HEK293 (cell line): ENCODE measurements around the gene AK5.

Experiments used
- CTCF ChIA-PET: fragments of 350-600 bp; formaldehyde crosslinking; extraction: SDS; loops from one replicate; lab custom pipeline; 2021; ENCODE audit warnings: antibody characterized with exemption; lab: Yijun Ruan, JAX
- POLR2A ChIA-PET: fragments of 300-600 bp; formaldehyde crosslinking; extraction: SDS; loops from one replicate; lab custom pipeline; 2020; ENCODE audit warnings: antibody characterized with exemption, inconsistent platforms; lab: Yijun Ruan, JAX
- H3K27ac ChIP-seq: fragments of 200-500 bp; sonication (Bioruptor generic); 2 replicates; pipeline ENCODE4 v1.5.1; 2014; ENCODE audit warnings: low read depth, low read length, control low read depth, inconsistent platforms; ENCODE audit errors: extremely low read depth
- H3K36me3 ChIP-seq, 2 experiments: fragments of 200-500 bp in 1 of 2; sonication (Bioruptor generic) in 1 of 2; 1 replicate in 1 of 2; 2 replicates in 1 of 2; pipeline ENCODE4 v1.5.1; 2014 to 2017; ENCODE audit warnings: inconsistent platforms in 2 of 2, low read length in 2 of 2; ENCODE audit not compliant: control insufficient read depth in 2 of 2, insufficient read depth in 1 of 2
- H3K4me1 ChIP-seq: fragments of 200-500 bp; sonication (Bioruptor generic); 2 replicates; pipeline ENCODE4 v1.5.1; 2014; ENCODE audit warnings: mild to moderate bottlenecking, low read length, inconsistent platforms; ENCODE audit not compliant: control insufficient read depth, insufficient read depth
- H3K4me3 ChIP-seq: 2 replicates; pipeline ENCODE4 v1.5.1; 2011; ENCODE audit warnings: low read depth, mild to moderate bottlenecking, control low read depth, low read length, moderate library complexity
- H3K9me3 ChIP-seq: fragments of 200-500 bp; sonication (Bioruptor generic); 2 replicates; pipeline ENCODE4 v1.5.1; 2014; ENCODE audit warnings: low read depth, low read length, inconsistent platforms; ENCODE audit not compliant: control insufficient read depth, insufficient read depth
- EGR2 ChIP-seq: fragments of 450-650 bp; formaldehyde crosslinking; IDR thresholded peaks from 2 replicates; pipeline ENCODE4 v1.5.1; 2016; ENCODE audit warnings: low read depth, missing biosample characterization, missing genetic modification characterization
- OSR2 ChIP-seq: fragments of 450-650 bp; formaldehyde crosslinking; IDR thresholded peaks from 2 replicates; pipeline ENCODE4 v1.5.1; 2016; ENCODE audit warnings: missing biosample characterization, missing genetic modification characterization
- RBAK ChIP-seq: fragments of 450-650 bp; formaldehyde crosslinking; IDR thresholded peaks from 2 replicates; pipeline ENCODE4 v1.5.1; 2016; ENCODE audit warnings: missing biosample characterization, missing genetic modification characterization
- SCRT1 ChIP-seq: fragments of 450-650 bp; formaldehyde crosslinking; IDR thresholded peaks from 2 replicates; pipeline ENCODE4 v1.5.1; 2016; ENCODE audit warnings: missing biosample characterization, missing genetic modification characterization, borderline replicate concordance
- ZBTB1 ChIP-seq: fragments of 450-650 bp; formaldehyde crosslinking; IDR thresholded peaks from 2 replicates; pipeline ENCODE4 v1.5.1; 2016; ENCODE audit warnings: missing biosample characterization, missing genetic modification characterization
- ZFHX2 ChIP-seq: fragments of 450-650 bp; formaldehyde crosslinking; conservative IDR thresholded peaks from 2 replicates; pipeline ENCODE4 v1.5.1; 2016; ENCODE audit warnings: missing biosample characterization, missing genetic modification characterization
- ZFP41 ChIP-seq: fragments of 450-650 bp; formaldehyde crosslinking; IDR thresholded peaks from 2 replicates; pipeline ENCODE4 v1.5.1; 2016; ENCODE audit warnings: missing biosample characterization, missing genetic modification characterization, borderline replicate concordance
- ZFP69B ChIP-seq: fragments of 450-650 bp; formaldehyde crosslinking; IDR thresholded peaks from 2 replicates; pipeline ENCODE4 v1.5.1; 2016; ENCODE audit warnings: missing biosample characterization, missing genetic modification characterization
- ZNF16 ChIP-seq: fragments of 450-650 bp; formaldehyde crosslinking; IDR thresholded peaks from 2 replicates; pipeline ENCODE4 v1.5.1; 2016; ENCODE audit warnings: low read depth, missing biosample characterization, missing genetic modification characterization
- ZNF221 ChIP-seq: fragments of 450-650 bp; formaldehyde crosslinking; IDR thresholded peaks from 2 replicates; pipeline ENCODE4 v1.5.1; 2017; ENCODE audit warnings: missing biosample characterization, missing genetic modification characterization, borderline replicate concordance
- ZNF266 ChIP-seq: fragments of 450-650 bp; formaldehyde crosslinking; IDR thresholded peaks from 2 replicates; pipeline ENCODE4 v1.5.1; 2016; ENCODE audit warnings: missing biosample characterization, missing genetic modification characterization, low read depth
- ZNF354C ChIP-seq: fragments of 450-650 bp; formaldehyde crosslinking; IDR thresholded peaks from 2 replicates; pipeline ENCODE4 v1.5.1; 2016; ENCODE audit warnings: missing biosample characterization, missing genetic modification characterization, low read depth, borderline replicate concordance
- ZNF391 ChIP-seq: fragments of 450-650 bp; formaldehyde crosslinking; IDR thresholded peaks from 2 replicates; pipeline ENCODE4 v1.5.1; 2016; ENCODE audit warnings: low read depth, missing biosample characterization, missing genetic modification characterization, borderline replicate concordance
- ZNF510 ChIP-seq: fragments of 450-650 bp; formaldehyde crosslinking; IDR thresholded peaks from 2 replicates; pipeline ENCODE4 v1.5.1; 2018; ENCODE audit warnings: mild to moderate bottlenecking, missing genetic modification characterization, missing biosample characterization; ENCODE audit not compliant: insufficient replicate concordance
- ZNF530 ChIP-seq: fragments of 450-650 bp; formaldehyde crosslinking; IDR thresholded peaks from 2 replicates; pipeline ENCODE4 v1.5.1; 2016; ENCODE audit warnings: low read depth, missing biosample characterization, missing genetic modification characterization
- ZNF549 ChIP-seq: fragments of 450-650 bp; IDR thresholded peaks from 2 replicates; pipeline ENCODE4 v1.5.1; 2018; ENCODE audit warnings: missing biosample characterization, missing genetic modification characterization, mild to moderate bottlenecking, inconsistent platforms, moderate library complexity
- ZNF561 ChIP-seq: fragments of 450-650 bp; IDR thresholded peaks from 2 replicates; pipeline ENCODE4 v1.5.1; 2018; ENCODE audit warnings: missing biosample characterization, missing genetic modification characterization, borderline replicate concordance
- ZNF664 ChIP-seq: fragments of 450-650 bp; formaldehyde crosslinking; IDR thresholded peaks from 2 replicates; pipeline ENCODE4 v1.5.1; 2016; ENCODE audit warnings: missing biosample characterization, missing genetic modification characterization
- ZNF701 ChIP-seq: fragments of 450-650 bp; formaldehyde crosslinking; IDR thresholded peaks from 2 replicates; pipeline ENCODE4 v1.5.1; 2016; ENCODE audit warnings: missing biosample characterization, missing genetic modification characterization
- ZNF777 ChIP-seq: fragments of 450-650 bp; formaldehyde crosslinking; IDR thresholded peaks from 2 replicates; pipeline ENCODE4 v1.5.1; 2017; ENCODE audit warnings: missing biosample characterization, missing genetic modification characterization, borderline replicate concordance
- ZNF843 ChIP-seq: fragments of 450-650 bp; formaldehyde crosslinking; IDR thresholded peaks from 2 replicates; pipeline ENCODE4 v1.5.1; 2016; ENCODE audit warnings: missing biosample characterization, missing genetic modification characterization
- ZSCAN16 ChIP-seq: fragments of 450-650 bp; formaldehyde crosslinking; IDR thresholded peaks from 2 replicates; pipeline ENCODE4 v1.5.1; 2016; ENCODE audit warnings: missing biosample characterization, missing genetic modification characterization
- TF ChIP-seq, protein P1 (sequence below): fragments of 450-650 bp; formaldehyde crosslinking; IDR thresholded peaks from 2 replicates; pipeline ENCODE4 v1.5.1; 2016; ENCODE audit warnings: missing biosample characterization, missing genetic modification characterization
- TF ChIP-seq, protein P2 (sequence below): fragments of 450-650 bp; formaldehyde crosslinking; IDR thresholded peaks from 2 replicates; pipeline ENCODE4 v1.5.1; 2017; ENCODE audit warnings: missing biosample characterization, missing genetic modification characterization

Gene AK5

DNA sequence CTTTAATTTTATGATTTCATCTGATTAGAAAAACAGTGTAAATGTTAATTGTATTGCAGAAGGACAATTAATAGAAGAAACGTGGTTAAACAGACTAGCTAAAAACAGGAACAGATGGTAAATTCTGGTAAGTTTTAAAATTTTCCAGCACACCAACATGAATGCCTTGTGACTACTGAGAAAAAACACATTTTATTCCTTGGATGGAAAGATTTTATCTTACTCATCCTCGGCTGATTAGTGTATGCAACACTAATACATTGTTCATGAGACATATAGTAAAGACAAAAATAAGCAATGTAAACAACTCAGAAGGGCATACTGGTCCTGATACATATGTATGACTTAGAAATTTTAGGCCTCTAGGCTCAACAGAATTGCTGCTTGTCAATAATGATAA is 4.9 kb upstream of the AK5 start (continued):
- TF ChIP-seq ZNF16 (tag by site-specific recombination) (no peak), SCRT1 (no peak), ZNF549 (tag by site-specific recombination) (no peak), OSR2 (tag by site-specific recombination) (no peak), ZNF510 (tag by site-specific recombination) (no peak)

DNA sequence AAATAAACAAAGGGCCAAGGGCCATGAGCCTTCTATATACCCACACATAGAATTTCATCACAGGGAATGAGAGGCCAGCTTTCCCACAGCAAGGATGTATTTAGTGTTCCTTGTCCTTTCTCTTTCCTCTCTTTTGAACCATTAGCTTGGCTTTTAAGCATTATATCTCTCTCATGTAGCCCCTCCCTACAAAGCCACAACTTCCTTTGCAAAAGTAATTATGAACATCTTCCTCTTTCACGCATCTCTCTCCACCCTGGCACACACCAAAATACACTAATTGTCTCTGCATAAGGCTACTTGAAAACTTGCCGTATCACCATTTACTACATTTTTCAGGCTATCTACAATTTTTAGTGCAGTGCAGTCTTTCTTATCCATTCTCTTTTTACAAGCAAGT is 1.9 kb upstream of the AK5 start:
- ChIA-PET CTCF (no interaction called here), POLR2A (no interaction called here)
- no peak overlapping the region for H3K4me3 ChIP-seq
- TF ChIP-seq ZNF777 (tag by site-specific recombination) (no peak), ZNF266 (tag by site-specific recombination) (no peak), RBAK (tag by site-specific recombination) (no peak), ZSCAN16 (tag by site-specific recombination) (no peak), ZNF843 (tag by site-specific recombination) (no peak)
- TF ChIP-seq, protein P1, sequence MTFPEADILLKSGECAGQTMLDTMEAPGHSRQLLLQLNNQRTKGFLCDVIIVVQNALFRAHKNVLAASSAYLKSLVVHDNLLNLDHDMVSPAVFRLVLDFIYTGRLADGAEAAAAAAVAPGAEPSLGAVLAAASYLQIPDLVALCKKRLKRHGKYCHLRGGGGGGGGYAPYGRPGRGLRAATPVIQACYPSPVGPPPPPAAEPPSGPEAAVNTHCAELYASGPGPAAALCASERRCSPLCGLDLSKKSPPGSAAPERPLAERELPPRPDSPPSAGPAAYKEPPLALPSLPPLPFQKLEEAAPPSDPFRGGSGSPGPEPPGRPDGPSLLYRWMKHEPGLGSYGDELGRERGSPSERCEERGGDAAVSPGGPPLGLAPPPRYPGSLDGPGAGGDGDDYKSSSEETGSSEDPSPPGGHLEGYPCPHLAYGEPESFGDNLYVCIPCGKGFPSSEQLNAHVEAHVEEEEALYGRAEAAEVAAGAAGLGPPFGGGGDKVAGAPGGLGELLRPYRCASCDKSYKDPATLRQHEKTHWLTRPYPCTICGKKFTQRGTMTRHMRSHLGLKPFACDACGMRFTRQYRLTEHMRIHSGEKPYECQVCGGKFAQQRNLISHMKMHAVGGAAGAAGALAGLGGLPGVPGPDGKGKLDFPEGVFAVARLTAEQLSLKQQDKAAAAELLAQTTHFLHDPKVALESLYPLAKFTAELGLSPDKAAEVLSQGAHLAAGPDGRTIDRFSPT (tag by site-specific recombination): no peak
- TF ChIP-seq, protein P2, sequence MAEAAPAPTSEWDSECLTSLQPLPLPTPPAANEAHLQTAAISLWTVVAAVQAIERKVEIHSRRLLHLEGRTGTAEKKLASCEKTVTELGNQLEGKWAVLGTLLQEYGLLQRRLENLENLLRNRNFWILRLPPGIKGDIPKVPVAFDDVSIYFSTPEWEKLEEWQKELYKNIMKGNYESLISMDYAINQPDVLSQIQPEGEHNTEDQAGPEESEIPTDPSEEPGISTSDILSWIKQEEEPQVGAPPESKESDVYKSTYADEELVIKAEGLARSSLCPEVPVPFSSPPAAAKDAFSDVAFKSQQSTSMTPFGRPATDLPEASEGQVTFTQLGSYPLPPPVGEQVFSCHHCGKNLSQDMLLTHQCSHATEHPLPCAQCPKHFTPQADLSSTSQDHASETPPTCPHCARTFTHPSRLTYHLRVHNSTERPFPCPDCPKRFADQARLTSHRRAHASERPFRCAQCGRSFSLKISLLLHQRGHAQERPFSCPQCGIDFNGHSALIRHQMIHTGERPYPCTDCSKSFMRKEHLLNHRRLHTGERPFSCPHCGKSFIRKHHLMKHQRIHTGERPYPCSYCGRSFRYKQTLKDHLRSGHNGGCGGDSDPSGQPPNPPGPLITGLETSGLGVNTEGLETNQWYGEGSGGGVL (tag by site-specific recombination): no peak
- H3K9me3 ChIP-seq: no peaks in the 10 kb centered on the region
- H3K27ac ChIP-seq: no peak overlapping the region
- H3K36me3 ChIP-seq: no peaks in the 10 kb centered on the region
- no peaks in the 10 kb centered on the region for H3K4me1 ChIP-seq

DNA sequence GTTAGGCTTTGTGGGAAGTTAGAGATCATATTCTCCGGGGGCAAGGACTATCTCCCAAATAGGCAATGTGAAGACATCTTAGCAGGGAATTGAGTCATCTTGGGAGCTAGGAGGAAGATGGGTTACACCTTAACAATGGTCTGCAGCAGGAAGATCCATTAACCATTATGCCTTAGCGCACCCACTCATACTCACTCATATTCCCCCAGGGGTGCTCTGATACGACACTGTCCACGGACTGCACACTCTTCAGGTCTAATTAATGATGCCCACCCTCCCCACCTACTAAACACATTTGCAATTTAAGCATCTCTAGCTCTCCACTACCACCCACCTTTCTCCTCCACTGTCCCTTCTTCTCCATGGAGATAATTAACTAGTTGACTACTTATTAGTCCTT is 857 bp upstream of the AK5 start:
- ChIA-PET POLR2A (no interaction called here), CTCF (no interaction called here)
- no peaks in the 10 kb centered on the region for H3K4me1 ChIP-seq
- no peak overlapping the region for H3K27ac ChIP-seq
- H3K36me3 ChIP-seq: no peaks in the 10 kb centered on the region
- no peak for TF ChIP-seq ZNF354C (tag by site-specific recombination)
- TF ChIP-seq ZNF561 (tag by site-specific recombination): no peak
- TF ChIP-seq RBAK (tag by site-specific recombination): no peak
- no peak for TF ChIP-seq ZNF664 (tag by site-specific recombination)
- TF ChIP-seq ZNF391 (tag by site-specific recombination): no peak
- TF ChIP-seq ZNF221 (tag by site-specific recombination): no peak
- no peak for TF ChIP-seq ZNF510 (tag by site-specific recombination)
- no peak for TF ChIP-seq ZNF530 (tag by site-specific recombination)
- TF ChIP-seq ZBTB1 (tag by site-specific recombination): no peak
- TF ChIP-seq ZFP69B (tag by site-specific recombination): no peak
- no peak for TF ChIP-seq ZFP41 (tag by site-specific recombination)
- peak; percentile 81 for TF ChIP-seq EGR2 (tag by site-specific recombination)
- TF ChIP-seq ZNF701 (tag by site-specific recombination): peak; percentile 66; the same call in 1 of the 2 replicates
- peak; percentile 77 for TF ChIP-seq ZFHX2 (tag by site-specific recombination)
- H3K4me3 ChIP-seq: no peak overlapping the region
- no peaks in the 10 kb centered on the region for H3K9me3 ChIP-seq
